HG03378 (cell line): ENCODE data around the gene RNF223.
"Not testable (repeated sequence)": the region's sequence is repeated elsewhere in the genome, so short reads cannot be mapped to it uniquely, and the experiment has no call there.

Experiments used
- ATAC-seq: cut with Tn5 transposase; IDR thresholded peaks from one replicate; pipeline ENCODE4 v1.9.1; 2021; ENCODE audit warnings: mild to moderate bottlenecking, moderate library complexity; ENCODE audit not compliant: unreplicated experiment

The RNF223 gene

GRCh38 chr1:1088029-1088800 is 14.1 kb upstream of the RNF223 start:
- no peak for ATAC-seq

DNA sequence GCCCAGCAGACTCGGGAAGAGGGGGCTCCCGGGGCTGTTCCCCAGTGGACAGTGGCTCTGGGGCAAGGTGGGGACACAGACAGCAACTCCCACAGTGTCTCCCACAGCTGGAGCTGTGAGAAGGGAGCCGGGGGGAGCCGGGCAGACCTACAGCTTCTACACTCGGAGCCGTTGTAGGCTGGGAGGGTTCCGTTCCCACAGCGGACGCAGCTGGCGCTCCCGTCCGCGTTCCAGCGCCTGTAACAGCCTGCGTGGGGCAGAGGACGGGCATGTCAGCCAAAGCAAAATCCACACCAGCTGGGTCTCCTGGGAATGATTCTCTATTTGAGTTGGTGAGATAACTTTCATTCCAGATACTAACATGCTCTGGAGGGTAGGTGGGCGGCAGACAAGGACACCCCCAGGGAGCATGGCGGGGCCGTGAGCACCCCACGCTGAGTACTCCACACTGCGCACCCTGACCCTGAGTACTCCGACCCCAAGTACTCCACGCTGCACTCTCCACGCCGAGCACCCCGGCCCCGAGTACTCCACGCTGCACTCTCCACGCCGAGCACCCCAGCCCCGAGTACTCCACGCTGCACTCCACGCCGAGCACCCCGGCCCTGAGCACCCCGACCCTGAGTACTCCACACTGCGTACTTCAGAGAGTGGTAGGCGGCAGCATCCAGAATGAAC is 13.4 kb upstream of the RNF223 start:
- no peak for ATAC-seq

DNA sequence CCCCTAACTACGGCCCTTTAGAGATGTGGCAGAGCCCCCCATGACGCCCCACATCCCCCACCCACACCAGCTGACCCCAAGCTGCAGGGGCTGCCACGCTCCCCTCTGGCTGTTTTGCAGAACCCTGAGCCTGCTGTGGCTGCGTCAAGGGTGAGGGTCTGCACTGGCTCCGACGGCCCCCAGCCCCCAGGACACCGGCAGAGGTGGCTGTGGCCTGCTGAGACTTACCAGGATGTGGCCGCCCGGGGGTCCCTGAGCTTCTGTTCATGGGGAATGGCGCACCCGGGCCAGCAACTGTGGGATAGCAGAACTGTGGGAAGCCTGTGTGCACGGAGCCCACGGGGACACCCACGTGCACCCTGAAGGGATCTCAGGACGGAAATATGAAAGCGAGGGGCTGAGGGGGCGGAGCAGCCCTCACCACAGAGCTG is 12.8 kb upstream of the RNF223 start:
- no peak for ATAC-seq

DNA sequence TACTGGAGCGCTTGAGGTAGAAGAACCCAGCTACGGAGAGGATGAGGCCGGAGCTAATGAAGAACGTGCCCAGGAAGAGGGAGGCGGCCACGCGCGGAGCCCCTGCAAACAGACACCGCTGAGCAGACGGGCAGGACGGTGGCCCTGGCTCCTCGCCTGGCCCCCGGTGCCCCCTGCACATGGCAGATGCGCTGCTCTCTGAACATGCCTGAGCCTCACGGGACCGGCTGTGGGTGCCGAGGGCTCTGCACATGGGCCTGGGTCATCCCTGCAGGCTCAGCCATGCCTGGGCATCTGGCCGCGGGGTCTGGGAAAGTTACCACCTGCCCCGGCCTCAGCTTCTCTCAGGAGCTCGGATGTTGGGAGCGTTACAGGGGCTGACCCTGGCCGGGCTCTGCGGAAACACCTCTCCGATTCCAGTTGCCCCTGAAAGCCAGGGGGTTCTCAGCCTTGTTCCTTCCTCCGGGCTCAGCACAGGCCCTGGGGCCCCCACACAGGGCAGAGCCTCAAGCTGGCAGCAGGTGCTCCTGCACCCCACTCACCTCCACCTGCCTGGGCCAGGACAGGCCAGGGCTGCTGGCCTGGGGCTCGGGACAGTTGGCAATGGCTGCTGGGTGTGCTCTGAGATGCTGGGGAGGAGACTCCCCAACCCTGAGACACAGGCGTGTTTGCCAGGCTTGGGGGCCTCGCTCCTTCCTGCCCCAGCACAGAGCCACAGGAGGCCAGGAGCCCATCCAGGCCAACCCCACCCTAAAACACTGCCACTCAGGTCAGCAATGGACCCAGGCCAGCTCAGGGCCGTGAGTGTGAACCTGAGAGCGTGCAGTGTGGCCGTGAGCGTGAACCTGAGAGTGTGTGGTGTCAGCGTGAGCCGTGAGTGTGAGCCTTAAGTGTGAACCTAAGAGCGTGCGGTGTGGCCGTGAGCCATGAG is 12.1 kb upstream of the RNF223 start:
- no peak for ATAC-seq

DNA sequence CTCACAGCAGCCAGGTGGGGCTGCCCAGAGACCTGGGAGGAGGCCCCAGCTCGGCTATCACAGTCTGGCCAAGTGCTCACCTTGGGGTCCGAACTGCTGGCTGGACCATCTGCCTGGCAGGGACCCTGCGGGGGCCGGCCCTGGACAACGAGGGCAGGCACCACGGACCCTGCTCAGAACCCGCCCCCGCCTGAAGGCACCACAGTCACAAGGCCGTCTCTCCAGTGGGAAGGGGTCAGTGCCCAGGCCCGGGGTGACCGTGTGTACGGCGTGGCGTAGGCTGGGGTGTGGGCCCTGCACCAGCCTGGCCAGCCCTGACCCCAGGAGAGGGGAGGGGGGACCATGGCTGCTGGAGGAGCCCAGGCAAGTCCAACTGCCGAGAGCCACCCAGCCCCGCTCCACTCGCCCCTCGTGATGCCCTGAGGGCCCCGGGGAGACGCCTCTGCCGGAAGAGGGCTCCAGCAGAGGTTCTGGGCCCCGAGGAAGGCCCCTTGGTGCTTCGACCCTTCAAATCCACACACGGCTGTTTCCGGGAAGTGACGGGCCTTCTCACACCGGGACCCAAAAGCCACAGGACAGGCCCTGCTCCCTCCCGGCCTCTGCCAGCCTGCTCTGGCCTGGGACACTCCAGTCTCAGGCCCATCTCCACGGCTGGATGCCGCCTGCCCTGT is 11.2 kb upstream of the RNF223 start:
- no peak for ATAC-seq

DNA sequence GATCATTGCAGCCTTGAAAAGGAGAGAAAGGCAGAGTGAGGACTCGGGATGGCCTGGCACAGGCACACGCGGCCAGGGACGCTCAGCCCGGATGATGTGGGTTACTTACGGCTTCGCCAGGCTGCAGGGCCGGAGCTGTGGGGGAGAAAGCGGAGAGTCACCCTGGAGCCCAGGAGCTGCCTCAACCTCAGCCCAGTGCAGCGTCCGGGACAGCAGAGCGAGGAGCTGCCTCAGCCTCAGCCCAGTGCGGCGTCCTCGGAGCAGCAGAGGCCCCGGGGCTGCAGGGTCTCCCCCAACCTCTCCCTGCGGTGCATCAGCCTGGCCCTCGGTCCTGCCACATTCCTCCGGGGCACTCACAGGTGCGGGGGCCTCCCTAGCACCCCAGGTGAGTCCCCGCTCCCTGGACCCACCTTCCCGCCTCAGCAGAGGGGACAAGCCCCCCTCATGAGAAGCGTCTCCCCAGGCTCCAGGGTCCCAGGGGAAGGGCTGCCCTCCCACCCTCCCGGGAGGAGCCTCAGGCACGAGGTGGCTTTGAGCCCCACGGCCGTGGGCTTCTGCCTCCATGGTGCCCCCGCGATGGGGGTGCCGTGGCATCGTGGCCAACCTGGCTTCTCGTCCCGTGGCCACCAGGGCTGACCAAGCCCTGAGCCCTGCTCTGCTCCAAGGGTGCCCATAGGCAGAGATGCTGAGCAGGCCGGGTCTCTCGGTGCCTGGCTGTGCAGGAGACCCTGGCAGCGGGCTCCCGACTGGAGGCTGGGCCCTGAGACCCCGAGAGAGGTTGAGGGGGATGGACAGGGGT is 10.5 kb upstream of the RNF223 start:
- no peak for ATAC-seq

DNA sequence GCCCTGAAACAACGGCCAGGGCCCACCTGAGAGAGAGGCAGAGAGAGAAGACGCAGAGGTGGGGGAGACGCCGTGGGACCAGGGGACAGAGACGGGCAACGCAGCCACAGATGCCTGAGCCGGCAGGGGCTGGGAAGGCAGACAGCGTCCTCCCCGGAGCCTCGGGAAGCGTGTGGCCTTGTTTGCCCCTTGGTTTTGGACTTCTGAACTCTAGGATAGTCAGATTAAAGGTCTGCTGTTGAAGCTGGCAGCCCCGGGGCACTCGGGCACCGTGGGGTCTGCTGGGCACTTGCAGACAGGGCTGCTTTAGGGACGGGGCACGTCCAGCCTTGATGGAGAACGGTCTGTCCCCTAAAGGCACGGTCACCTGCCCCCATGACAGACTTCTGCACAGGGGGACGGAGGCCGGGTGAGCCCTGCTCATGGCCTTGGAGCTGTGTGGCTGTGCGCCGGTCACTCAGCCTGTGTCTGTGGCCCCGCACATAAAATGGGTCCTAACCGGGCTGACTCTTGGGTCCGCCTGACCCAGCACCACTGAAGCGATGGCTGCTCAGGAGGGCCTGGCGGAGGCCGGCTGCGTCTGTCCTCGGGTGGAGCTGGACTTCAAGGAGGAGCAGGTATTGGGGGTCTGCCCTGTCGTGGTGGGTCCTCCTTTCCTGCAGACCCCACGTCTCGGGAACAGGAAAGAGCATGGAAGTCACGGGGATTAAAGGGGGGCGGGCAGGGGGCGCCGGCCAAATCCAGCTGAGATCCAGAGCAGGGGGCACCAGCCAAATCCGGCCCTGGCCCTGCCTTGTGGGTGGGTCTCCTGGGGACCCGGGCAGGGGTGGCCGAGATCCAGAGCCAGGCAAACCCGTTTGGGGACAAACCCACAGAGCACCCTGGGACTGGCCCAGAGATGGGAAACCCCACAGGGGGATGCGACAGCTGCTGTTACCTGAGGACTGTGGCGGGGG is 9.6 kb upstream of the RNF223 start:
- no peak for ATAC-seq

- ATAC-seq, result no peak
Measured at GRCh38 chr1:1082776-1083415, 8.8 kb upstream of the RNF223 start.

DNA sequence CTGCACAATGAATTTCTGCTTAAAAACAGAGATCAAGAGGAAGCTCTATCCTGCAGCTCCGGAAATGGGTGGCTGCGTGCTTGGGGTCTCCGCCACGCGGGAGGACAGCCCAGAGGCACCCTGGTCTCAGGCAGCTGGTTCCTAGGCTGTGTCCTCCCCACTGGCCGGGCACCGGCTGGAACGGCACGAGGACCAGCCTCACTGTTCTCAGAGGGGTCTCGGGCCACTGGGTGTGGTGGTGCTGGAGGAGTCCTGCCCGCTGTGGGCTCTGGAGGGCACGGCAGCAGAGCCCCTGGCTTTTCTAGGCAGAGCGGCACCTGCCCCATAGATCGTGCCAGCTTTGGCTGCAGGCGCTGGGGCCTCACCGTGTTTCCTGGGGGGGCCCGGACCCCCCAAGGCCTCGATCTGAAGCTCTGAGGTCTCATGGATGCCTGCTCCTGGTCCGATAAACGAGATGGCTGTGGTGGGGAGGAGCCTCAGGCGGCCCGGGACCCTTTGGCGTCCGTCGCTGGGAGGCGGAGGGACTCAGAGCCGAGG is 8.2 kb upstream of the RNF223 start:
- ATAC-seq, result no peak

DNA sequence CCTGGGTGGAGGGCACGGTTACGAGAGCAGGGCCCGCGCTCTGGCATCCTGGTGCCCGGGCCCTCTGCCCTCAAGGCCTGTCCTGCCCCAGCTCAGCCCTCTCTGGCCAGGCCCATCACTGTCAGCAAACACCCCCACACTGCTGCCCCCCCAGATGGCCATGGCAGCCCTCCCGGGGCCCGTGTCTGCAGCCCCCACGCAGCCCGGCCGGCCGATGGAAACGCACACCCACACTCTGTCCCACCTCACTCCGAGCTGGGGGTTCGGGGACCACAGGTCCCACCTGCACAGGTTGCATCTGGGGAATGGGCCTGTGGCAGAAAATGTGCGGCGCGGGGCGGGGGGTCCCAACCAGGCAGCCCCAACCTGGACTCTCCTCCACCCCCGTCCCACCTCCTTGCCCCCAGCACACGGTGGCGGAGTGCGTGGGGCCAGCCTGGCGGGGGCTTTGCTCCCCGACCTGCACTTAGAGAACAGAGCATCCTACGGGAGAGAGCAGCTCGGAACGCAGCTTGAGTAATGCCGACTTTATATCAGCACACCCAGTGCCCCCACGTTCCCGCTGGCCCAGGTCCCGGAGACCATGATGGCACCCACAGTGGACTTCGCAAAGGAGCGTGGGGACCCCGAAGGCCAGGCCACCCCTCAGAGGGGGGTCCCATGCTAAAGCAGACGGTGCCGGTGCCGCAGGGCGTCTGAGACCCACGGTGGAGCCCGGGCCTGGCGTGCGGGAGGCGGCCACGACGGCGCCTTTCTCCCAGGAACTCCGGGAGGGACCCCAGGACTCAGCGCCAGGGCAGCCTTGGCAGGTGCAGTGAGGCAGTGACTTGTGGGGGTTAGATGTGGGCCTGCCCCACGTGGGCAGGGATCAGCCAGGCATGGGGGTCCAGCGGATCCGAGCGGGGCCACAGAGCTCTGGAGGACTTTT is 7.5 kb upstream of the RNF223 start:
- no peak for ATAC-seq

DNA sequence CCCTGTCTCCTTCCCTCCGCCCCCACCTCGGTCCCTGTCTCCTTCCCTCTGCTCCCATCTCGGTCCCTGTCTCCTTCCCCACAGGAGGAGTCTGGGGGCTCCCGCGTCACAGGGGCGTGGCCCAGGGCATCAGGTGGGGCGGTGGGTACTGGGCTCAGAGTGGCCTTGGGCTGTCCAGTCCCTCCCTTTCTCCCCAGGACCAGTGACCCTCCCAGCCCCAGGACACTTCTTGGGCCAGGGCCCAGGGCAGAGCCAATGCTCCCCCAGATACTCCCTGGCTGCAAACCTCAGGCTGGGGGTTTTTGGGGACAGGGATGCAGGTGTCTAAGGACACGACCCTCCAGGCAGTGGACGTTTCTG is 6.8 kb upstream of the RNF223 start:
- no peak for ATAC-seq

- ATAC-seq, result no peak
Measured at GRCh38 chr1:1080122-1080757, 6.1 kb upstream of the RNF223 start.

- no peak for ATAC-seq
Measured at GRCh38 chr1:1079408-1080121, 5.5 kb upstream of the RNF223 start.

DNA sequence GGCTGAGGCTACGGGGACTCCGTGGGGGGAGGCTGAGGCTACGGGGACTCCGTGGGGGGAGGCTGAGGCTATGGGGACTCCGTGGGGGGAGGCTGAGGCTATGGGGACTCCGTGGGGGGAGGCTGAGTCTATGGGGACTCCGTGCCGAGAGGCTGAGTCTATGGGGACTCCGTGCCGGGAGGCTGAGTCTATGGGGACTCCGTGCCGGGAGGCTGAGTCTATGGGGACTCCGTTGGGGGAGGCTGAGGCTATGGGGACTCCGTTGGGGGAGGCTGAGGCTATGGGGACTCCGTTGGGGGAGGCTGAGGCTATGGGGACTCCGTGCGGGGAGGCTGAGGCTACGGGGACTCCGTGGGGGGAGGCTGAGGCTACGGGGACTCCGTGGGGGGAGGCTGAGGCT is 3.3 kb upstream of the RNF223 start:
- ATAC-seq, result not testable (repeated sequence)

DNA sequence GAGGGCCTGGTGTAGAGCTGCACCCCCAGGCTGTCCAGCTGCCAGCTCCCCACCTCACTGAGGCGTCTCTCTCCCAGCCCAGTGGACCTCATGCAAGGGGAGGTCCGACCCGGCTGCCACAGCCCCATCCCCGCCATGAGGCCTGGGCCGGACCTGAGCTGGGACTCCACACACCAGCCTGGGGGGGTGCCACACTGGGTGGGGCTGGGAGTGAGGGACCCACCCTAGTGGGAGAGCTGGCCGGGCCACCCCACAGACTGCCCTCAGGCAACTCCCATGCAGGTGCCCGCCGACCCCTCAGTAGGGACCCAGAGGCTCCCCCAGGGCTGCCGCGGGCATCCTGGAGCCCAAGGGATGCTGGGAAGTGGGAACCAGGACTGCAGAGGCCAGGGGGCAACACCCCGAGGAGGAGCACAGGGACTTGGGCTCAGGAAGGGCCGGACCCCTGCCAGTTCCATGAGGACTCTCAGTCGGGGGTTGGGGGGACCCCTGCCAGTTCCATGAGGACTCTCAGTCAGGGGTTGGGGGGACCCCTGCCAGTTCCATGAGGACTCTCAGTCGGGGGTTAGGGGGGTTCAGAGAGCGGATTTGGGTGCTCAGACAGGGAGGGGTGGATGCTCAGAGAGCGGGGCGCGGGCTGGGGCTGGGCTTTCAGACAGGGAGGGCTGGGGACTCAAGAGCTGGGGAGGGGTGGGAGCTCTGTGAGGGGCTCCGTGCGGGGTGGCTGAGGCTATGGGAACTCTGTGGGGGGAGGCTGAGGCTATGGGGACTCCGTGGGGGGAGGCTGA is 1.2 kb upstream of the RNF223 start:
- ATAC-seq, result no peak
